Stimulated activated CD4-positive, alpha-beta T cell treated with anti-CD3 and anti-CD28 coated beads, Interleukin-4, amount 100 ng/mL, for 48 hours (primary cell): ENCODE data around the gene DQX1.
"Not testable (repeated sequence)": the region's sequence is repeated elsewhere in the genome, so short reads cannot be mapped to it uniquely, and the experiment has no call there.

ENCODE experiments used
- DNase-seq, 2 donors: peaks; one replicate each; pipeline ENCODE4 v3.0.0-alpha.2; 2020; ENCODE audit warnings: low read depth in 2 of 2

The DQX1 gene, protein sequence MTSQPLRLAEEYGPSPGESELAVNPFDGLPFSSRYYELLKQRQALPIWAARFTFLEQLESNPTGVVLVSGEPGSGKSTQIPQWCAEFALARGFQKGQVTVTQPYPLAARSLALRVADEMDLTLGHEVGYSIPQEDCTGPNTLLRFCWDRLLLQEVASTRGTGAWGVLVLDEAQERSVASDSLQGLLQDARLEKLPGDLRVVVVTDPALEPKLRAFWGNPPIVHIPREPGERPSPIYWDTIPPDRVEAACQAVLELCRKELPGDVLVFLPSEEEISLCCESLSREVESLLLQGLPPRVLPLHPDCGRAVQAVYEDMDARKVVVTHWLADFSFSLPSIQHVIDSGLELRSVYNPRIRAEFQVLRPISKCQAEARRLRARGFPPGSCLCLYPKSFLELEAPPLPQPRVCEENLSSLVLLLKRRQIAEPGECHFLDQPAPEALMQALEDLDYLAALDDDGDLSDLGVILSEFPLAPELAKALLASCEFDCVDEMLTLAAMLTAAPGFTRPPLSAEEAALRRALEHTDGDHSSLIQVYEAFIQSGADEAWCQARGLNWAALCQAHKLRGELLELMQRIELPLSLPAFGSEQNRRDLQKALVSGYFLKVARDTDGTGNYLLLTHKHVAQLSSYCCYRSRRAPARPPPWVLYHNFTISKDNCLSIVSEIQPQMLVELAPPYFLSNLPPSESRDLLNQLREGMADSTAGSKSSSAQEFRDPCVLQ

DNA sequence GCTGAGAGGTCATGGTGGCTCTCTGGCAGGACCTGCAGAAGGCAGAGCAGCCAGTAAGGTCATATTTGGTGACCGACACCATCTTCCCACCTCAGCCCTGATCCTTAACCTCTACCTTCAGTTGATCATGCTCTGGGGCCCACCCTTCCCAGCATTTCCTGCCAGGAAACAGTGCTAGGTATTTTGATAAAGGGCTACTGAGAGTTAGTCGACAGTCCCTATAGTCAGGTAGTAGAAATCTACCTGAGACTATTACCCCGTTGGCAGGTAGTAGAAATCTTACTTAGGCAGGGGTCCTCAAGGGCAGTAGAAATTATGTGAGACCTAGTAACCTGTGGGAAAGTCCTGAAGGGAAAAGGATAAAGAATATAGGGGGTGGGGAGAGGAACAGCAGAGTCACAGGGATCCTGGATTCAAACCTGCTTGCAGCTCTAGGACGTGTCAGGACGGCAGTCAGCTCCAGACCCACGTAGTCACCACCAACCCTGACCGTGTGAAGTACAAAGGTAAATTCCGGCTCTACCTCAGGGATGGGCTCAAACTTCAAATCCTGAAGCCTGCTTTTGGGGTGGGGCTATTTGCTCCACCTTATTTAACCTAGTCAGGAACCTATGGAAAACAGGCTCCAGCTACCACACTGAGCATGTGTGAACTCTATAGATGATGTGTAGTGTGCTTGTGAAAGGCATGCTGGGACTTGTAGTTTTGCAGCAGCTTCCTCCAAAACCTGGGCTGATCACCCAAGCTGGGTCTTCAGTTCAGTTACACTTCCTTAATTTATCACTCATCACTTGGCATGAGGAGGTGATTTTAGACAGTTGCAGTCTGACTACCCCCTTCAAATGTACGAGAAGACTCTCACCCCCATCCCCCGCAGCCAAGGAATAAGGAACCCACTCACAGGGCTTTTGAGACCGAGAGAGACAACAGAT is at the start of gene DQX1:
TSS of gene DQX1 (minus strand) at position 515 of the 932 bp plus-strand sequence. CDS start at position 13, 502 bp downstream.
- no peak for DNase-seq

DNA sequence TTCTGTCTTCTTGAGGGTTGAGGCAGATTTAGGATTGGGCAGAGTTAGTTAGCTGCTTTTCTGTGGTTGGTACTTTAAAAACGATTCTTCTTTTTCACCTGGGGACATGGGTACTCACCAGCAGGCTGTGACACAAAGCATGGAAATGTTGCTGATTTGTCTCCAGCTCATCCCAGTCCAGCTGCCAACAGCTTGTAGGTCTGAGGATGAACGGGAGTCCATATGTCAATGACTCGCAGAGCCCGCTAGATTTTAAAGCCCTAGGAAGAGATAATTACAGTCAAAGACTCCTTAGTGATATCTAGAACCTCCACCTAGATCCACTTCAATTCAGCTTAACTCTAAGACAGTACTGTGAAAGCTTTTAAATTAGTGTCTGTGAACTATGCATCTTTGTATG is 49.3 kb upstream of the DQX1 start:
- DNase-seq, result no peak

DNA sequence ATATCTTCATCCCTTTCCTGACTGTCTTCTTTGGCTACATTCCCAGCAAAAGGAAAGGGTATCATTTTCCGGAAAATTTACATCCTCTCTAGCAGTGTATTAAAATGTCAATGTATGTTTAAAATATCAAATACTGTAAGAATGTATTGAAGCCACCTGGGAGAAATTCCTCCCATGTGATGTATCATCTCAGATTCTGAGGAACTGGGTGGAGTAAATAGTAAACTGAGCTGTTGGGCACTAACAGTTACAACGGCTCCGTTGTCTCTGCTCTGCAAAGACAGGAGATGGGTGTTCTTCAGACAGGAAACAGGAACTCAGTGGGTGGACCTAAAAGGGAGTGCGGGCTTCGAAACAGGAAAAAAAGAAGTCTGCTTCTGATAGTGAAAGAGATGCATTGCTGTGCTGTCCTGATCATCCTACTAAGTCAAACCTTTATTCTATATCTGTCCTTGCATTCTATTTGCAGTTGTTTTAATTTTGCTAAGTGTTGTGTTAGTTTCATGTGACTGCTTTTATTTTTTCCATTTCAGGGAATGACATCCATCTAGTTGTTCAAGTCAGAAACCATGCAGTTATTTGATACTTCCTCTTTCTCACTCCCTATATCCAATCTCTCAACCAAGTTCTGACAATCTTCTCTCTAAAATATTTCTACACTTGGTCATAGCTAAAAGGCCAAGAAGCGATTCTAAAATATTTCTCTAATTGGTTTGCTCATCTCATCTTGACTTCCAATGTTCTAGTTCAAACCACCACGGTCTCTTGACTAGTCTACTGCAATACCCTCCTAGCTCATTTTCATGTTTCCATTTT is 47.9 kb upstream of the DQX1 start:
- DNase-seq, result no peak

DNA sequence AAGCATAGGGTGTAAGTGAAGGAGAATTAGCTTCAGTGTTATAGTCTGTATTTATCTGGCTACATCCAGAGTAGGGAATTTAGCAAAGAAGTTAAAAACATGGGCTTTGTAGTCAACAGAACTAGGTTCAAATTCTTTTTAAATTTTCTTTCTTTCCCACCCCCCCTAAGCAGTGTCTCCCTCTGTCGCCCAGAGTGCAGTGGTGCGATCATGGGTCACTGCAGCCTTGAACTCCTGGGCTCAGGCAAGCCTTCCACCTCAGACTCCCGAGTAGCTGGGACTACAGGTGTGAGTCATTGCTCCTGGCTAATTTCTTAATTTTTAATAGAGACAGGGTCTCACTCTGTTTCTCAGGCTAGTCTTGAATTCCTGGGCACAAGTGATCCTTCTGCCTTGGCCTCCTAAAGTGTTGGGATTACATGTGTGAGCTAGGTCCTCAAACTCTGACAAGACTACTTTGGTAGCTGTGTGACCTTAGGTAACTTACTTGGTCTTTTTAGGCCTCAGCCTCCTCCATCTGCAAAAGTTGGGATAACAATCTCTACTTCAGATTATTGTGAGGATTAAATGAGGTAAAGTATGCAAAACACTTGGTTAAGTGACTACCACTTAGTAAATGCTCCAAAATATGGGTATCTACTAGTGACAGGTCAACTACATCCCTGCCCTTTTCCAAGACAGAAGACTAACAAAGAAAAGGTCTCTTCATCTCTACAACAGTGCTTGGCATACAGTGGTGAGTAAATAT is 46.3 kb upstream of the DQX1 start:
- no peak for DNase-seq

DNA sequence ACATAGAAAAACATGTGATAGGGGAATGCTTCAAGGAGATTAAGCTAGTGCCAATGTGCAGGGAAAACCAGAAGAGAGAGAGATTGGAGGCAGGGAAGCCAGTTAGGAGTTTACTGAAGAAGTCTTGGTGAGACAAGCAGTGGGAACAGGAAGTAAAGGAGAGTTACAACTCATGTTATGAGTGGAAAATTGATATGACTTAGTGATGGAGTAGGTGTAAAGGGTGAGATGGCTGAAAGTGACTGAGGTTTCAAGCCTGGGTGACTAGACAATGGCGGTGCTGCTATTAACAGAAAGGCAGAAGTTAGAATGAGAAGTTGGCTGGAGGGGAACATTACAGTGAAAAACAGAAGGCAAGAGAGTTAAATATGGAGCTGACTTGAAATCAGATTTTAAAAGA is 45.0 kb upstream of the DQX1 start:
- no peak for DNase-seq

DNA sequence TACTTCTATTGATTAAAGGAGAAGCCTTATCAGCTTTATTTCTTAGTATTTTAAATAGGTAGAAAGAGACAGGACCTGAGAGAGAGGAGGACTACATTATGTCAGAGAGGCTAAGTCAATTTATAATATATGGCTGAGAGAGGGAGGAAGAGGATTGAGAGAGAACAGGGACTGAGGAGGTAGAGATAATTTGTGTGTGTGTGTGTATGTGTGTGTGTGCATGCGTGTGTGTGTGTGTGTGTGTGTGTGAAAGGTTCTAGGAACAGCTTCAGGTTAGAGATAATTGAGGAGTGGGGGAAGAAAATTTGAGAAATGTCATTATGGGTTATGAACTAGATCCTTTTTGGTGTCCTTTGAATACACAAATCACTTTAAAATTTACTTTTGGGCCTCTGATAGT is 43.7 kb upstream of the DQX1 start:
- no peak for DNase-seq

DNA sequence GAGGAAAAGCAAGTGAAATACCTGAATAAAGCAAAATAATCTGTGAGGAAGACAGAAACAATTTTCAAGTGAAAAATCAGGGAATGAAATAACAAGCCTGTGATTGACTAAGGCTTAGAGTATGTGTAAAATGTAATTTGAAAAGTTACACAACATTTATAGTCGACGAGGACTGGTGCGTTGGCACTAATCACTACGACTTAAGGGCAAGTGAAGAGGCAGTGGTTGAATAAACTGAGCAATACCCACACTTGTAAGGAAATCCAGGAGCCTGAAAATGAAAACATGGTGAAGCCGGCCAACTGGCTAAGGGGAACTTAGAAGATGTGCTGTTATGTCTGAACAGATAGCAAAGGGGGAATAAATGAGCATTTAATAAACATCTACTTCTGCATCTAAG is 41.9 kb upstream of the DQX1 start:
- no peak for DNase-seq

DNA sequence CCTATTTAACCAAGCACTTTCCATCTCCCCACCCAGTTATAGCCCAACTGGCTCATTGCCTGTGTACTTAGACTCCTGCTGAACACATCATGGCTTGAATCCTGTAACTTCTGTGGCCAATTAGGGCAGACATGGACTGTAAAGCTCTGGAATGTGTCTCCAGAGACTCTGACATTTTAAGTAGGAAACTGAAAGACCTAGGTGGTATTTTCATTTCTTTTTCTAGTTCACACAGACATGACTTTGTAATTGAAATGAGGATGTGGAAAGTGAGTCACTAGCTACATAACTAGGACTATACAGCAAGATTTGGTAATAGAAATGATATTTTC is 40.7 kb upstream of the DQX1 start:
- no peak for DNase-seq

DNA sequence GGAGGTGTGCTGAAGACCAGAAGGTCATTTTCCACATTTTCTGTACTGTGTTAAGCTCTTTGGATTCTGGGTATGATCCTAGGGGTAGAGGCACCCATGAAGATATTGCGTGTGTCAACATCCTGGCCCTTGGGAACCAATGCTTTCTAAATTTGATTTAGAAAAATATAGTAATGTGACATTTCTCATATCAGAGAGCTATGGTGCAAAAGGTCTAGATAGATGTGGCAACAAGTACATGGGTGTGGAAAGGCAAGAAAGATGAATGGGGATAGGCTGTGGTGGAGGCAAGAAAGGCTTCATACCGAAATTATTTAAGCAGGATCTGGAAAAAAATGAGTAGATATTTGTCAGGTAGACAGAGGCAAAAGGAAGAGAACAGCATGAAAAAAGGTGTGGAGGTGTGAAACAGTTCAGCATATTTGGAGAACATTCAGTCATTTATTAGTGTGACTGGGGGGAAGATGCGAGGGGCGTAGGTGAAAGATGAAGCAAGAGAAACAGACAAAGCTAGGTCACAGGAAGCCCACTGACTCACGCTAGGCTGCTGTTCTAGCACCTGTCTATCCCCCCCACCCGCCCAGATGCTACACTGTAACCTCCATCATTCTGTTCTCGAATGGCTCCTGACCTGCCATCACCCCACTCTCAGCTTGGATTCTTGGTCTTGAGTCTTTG is 40.2 kb upstream of the DQX1 start:
- no peak for DNase-seq

DNA sequence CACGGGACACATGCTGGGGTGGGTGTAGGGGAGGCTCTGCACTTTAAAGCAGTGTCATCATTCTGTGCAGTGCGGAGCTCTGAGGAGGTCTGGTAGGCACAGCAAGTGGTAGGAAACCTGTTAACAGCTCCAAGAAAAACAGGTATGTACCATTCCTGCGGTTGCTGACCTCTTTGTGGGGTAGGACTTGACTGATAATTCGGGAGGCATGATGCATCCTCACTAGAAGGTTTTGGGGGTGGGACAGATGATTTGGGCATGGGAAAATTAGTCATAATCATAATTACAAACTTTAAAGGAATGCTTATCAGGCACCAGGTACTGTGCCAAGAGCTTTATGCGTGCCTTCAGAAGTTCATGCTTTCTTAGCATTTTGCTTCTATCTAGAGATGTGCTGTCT is 38.2 kb upstream of the DQX1 start:
- DNase-seq, result no peak

DNA sequence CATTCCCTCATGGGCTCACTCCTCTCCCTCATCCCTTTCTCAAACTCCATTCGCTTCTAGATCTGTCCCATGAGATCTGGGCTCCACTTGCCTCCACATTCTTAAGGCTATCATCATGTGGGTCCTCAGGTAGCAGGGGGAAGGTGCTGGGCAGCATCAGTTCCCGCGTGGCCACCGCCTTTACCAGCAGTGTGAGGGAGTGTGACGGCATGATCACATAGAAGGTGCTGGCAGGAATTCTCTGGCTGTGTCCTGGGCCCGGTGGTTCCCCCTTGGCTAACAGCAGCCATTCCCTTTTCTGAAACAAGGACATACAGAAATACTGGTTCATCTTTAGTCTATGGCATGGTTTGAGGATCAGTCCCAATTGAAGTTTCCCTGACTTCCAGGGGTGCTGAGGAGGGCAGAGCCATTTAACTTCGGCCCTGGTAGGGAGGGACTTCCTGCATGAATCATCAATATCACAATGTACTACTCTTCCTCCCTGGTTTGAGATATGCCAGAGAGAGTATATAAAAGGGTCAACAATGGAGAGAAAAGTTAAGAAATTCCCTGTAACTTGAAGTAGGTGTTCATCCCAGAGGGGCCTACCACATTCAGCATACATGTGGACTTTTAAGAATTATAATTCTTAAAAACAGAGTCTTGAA is 36.2 kb upstream of the DQX1 start:
- DNase-seq, result no peak

DNA sequence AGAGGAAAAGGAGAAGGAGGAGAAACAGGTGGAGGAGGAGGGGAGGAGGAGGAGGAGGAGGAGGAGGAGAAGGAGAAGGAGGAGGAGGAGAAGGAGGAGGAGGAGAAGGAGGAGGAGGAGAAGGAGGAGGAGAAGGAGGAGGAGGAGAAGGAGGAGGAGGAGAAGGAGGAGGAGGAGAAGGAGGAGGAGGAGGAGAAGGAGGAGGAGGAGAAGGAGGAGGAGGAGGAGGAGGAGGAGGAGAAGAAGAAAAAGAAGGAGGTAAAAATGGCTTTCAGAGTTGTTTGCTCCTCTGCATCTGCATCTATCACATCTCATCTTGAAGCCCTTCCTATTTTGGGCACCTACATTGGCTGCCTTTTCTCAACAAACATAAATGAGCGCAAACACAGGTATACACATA is 35.0 kb upstream of the DQX1 start:
- not testable (repeated sequence) for DNase-seq

DNA sequence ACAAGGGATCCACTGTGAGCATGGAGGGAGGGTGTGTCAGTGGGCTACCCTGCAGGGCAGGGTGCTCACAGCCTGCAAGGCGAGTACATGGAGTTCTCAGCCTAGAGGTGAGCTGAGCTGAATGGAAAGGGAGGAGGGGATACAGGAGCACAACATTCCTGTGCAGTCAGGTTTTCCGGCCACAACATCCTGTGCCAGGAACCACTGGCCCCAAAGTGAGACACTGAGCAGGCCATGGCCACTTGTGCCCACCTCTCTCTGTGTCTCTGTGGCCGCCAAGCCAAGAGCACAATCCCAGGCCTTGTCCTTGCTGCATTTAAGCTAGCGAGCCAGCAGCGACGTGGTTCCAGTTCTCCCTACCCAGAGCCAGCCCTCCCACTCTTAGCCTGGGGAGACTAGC is 34.6 kb upstream of the DQX1 start:
- no peak for DNase-seq

DNA sequence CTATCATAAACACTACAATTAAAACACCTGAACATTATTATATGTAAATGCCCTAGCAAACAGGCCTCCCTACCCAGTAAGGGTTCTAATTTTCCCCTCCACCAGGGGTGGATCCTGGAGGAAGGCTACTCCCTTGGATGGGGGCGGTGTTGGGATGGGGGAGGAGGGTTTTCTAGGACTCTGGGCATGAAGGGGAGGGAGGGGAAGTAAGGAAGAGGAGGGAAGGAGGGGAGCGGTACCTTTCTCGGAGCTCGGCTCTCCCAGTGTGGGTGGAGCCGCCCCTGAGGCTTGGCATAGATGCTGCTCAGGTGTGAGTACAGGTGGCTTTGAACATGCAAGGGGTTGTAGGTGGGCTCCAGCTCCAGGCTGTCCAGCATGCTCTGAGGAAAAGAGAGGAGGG is 33.9 kb upstream of the DQX1 start:
- no peak for DNase-seq

DNA sequence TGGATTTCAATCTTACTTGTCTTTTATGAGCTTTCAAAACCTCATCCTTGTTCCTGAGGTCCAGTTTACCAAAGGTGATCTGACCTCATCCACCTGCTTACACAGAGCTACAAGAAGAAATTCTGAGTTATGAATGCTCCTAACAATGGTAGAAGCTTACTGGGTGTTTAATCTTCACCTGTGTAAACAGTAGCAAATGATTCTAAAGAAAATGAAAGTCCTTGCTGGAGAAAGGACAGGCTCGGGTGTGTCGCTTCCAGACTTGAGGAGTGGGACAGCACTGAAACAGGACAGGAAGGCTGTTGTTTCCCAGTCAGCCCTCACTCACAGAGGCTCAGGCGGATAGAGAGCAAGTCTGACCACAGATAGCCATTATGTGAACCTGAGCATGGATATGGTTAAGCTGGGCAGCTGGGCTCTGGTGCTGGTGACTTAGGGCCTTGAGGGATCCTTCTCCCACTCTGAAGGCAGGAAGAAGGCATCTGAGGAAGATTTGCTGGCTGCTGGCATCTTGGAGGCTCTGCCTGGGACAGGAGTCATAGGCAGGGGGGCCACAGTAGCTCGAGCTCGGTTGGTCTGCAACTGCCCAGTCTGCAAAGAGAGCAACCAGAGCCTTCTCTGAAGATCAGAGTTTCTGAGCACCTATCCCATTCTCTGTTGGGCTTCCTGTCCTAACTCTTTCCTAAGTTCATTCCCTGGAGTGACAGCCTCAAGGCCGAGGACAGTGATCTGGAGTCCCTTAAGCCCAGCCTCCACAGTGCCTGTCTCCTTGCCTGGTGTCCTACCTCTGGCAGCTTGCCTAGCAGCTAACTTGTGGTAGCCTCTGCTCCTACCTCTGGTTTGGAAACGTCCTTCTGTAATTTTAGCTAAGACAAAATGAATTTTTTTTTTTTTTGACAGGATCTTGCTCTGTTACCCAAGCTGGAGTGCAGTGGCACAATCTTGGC is 32.5 kb upstream of the DQX1 start:
- DNase-seq, result no peak

DNA sequence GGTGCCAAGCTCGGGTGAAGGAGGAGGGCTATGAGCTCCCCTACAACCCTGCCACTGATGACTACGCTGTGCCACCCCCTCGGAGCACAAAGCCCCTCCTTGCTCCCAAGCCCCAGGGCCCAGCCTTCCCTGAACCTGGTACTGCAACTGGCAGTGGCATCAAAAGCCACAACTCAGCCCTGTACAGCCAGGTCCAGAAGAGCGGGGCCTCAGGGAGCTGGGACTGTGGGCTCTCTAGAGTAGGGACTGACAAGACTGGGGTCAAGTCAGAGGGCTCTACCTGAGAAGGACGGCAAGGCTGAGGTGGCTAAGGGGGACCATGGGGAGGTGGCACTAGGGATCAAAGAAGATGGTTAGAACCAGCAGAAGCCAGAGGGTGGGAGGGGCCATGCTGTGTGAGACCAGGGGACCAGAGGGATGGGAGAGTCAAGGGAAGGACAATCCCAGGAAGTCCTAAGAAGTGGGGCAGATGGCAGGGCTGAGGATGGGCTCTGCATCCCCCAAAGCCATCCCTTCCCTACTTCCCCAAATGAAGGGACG is 30.9 kb upstream of the DQX1 start:
- DNase-seq, result no peak

DNA sequence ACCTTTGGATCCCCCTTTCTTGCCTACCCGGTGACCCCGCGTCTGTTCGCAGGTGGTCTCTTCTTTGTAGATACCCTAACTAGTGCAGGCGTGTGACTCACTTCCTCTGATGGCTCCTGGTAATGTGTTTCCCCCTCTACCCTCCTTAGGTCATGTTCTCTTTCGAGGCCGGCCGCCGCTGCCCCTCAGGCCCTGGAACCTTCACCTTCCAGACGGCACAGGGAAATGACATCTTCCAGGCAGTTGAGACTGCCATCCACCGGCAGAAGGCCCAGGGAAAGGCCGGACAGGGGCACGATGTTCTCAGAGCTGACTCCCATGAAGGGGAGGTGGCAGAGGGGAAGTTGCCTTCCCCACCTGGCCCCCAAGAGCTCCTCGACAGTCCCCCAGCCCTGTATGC is 30.1 kb upstream of the DQX1 start:
- no peak for DNase-seq

DNA sequence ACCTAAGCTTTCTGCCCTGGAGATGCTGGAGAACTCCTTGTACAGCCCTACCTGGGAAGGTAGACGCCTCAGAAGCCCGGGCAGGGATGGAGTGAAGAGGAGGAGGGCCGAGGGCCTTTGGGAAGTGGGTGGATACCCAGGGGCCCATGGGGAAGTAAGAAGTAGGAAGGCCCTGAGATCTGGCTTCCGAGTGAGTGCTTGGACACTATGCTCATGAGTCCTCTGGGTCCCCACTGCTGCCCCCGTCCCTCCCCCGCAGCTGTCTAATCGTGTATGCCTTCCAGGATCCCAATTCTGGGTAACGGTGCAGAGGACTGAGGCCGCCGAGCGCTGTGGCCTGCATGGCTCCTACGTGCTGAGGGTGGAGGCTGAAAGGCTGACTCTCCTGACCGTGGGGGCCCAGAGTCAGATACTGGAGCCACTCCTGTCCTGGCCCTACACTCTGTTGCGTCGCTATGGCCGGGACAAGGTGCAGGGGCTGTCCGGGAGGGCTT is 29.6 kb upstream of the DQX1 start:
- DNase-seq, result no peak
